Mesendoderm (in vitro differentiated cells): ENCODE data around the gene ECSIT.

Source experiments
- DNase-seq: peaks from one replicate; pipeline ENCODE4 v3.0.0; 2013
- H2AK5ac ChIP-seq: 2 replicates; pipeline ENCODE4 v1.6.1; 2013; ENCODE audit warnings: low read length, inconsistent platforms
- H2BK120ac ChIP-seq: 2 replicates; pipeline ENCODE4 v1.6.1; 2013; ENCODE audit warnings: low read depth, mild to moderate bottlenecking, low read length, moderate library complexity, mixed read lengths
- H2BK15ac ChIP-seq: replicated peaks from 2 replicates; pipeline ENCODE4 v1.6.1; 2013; ENCODE audit warnings: low read depth, mild to moderate bottlenecking, moderate library complexity
- H2BK5ac ChIP-seq: 2 replicates; pipeline ENCODE4 v1.6.1; 2013; ENCODE audit warnings: low read length, inconsistent platforms
- H3K18ac ChIP-seq: 2 replicates; pipeline ENCODE4 v1.6.1; 2013; ENCODE audit warnings: mild to moderate bottlenecking, low read length, mixed read lengths
- H3K23ac ChIP-seq: one replicate; pipeline ENCODE4 v1.6.1; 2013; ENCODE audit warnings: low read length
- H3K27ac ChIP-seq: 2 replicates; pipeline ENCODE4 v1.5.1; 2013; ENCODE audit warnings: low read depth, mild to moderate bottlenecking, inconsistent platforms, low read length, moderate library complexity
- H3K27me3 ChIP-seq: 2 replicates; pipeline ENCODE4 v1.6.1; 2013; ENCODE audit warnings: low read length, control low read depth, mild to moderate bottlenecking, inconsistent platforms; ENCODE audit not compliant: insufficient read depth, poor library complexity
- H3K36me3 ChIP-seq: 2 replicates; pipeline ENCODE4 v1.6.1; 2013; ENCODE audit warnings: low read length, inconsistent platforms; ENCODE audit not compliant: control insufficient read depth, insufficient read depth
- H3K4ac ChIP-seq: one replicate; pipeline ENCODE4 v1.6.1; 2013; ENCODE audit warnings: low read depth, mild to moderate bottlenecking, low read length, moderate library complexity
- H3K4me1 ChIP-seq: 2 replicates; pipeline ENCODE4 v1.6.1; 2013; ENCODE audit warnings: low read depth, low read length, inconsistent platforms; ENCODE audit not compliant: control insufficient read depth
- H3K4me2 ChIP-seq: 2 replicates; pipeline ENCODE4 v1.6.1; 2013; ENCODE audit warnings: low read length
- H3K4me3 ChIP-seq: 2 replicates; pipeline ENCODE4 v1.5.1; 2013; ENCODE audit warnings: mild to moderate bottlenecking, low read length
- H3K56ac ChIP-seq: one replicate; pipeline ENCODE4 v1.6.1; 2013; ENCODE audit warnings: low read length
- H3K79me1 ChIP-seq: 2 replicates; pipeline ENCODE4 v1.6.1; 2013; ENCODE audit warnings: low read length, inconsistent platforms
- H3K79me2 ChIP-seq: 2 replicates; pipeline ENCODE4 v1.6.1; 2013; ENCODE audit warnings: mild to moderate bottlenecking, low read length; ENCODE audit not compliant: control insufficient read depth, insufficient read depth
- H3K9ac ChIP-seq: 2 replicates; pipeline ENCODE4 v1.6.1; 2013; ENCODE audit warnings: low read length, inconsistent platforms
- H4K5ac ChIP-seq: one replicate; pipeline ENCODE4 v1.6.1; 2013; ENCODE audit warnings: low read length
- H4K8ac ChIP-seq: one replicate; pipeline ENCODE4 v1.6.1; 2013; ENCODE audit warnings: low read depth, mild to moderate bottlenecking, control low read depth, low read length, moderate library complexity
- WGBS: extraction: QIAGEN DNeasy Blood & Tissue Kit; methylation state at CpG from one replicate; pipeline ENCODE4 v1.1.7; 2013; ENCODE audit warnings: low lambda C conversion rate, missing lambda C conversion rate; ENCODE audit not compliant: insufficient coverage; ENCODE audit errors: extremely low coverage; 5-methylcytosine and 5-hydroxymethylcytosine counted together

ECSIT gene

DNA sequence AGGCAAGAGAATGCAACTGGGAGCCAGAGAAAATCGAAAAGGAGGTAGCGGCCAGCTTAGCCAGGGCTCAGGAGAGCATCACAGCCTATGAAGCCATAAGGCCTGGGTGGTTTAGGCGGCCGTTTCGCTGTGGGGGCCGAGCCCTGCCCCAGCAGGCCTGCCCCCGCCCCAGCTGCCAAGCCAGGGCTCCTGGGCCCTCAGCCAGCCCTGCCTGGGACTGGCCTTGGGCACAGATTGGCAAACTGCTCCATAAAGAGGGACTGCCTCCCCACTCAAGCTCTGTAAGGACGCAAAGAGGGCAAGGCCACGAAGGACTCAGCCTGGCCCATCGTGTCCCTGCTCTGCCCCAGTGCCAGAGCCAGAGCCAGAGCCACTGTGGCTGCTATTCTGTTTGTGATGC, 33.5 kb downstream of the ECSIT start:
- H3K23ac ChIP-seq: no peak overlapping the region
- no peak overlapping the region for H2BK120ac ChIP-seq
- H2BK5ac ChIP-seq: no peak overlapping the region
- H3K56ac ChIP-seq: no peak overlapping the region
- no peak overlapping the region for H3K4me3 ChIP-seq
- no peaks in the 10 kb centered on the region for H3K79me2 ChIP-seq
- H3K79me1 ChIP-seq: no peaks in the 10 kb centered on the region
- no peak overlapping the region for H3K4me2 ChIP-seq
- H3K4me1 ChIP-seq: no peaks in the 10 kb centered on the region
- no peak overlapping the region for H2BK15ac ChIP-seq
- no peak overlapping the region for H3K9ac ChIP-seq
- no peak for DNase-seq
- no peak overlapping the region for H4K5ac ChIP-seq
- H2AK5ac ChIP-seq: no peak overlapping the region
- H4K8ac ChIP-seq: no peak overlapping the region
- peaks cover 2% of the 10 kb centered on the region for H3K36me3 ChIP-seq
- no peak overlapping the region for H3K4ac ChIP-seq
- no peaks in the 10 kb centered on the region for H3K27me3 ChIP-seq
- no CpG with 5 or more reads among the region's 10 CpGs for WGBS
- H3K18ac ChIP-seq: no peak overlapping the region
- H3K27ac ChIP-seq: no peak overlapping the region

- Histone ChIP-seq H3K27me3 (no peaks in the 10 kb centered on the region), H4K8ac (no peak overlapping the region), H3K4me3 (no peak overlapping the region), H3K79me1 (no peaks in the 10 kb centered on the region), H3K4me2 (no peak overlapping the region), H3K9ac (no peak overlapping the region), H3K18ac (no peak overlapping the region), H3K4ac (no peak overlapping the region), H4K5ac (no peak overlapping the region), H3K27ac (no peak overlapping the region), H2BK15ac (no peak overlapping the region), H2BK120ac (no peak overlapping the region), H2AK5ac (no peak overlapping the region), H3K56ac (no peak overlapping the region), H3K4me1 (no peaks in the 10 kb centered on the region), H3K36me3 (peaks cover 2% of the 10 kb centered on the region), H3K79me2 (no peaks in the 10 kb centered on the region), H3K23ac (no peak overlapping the region), H2BK5ac (no peak overlapping the region)
- WGBS: no CpG with 5 or more reads among the region's 27 CpGs
- no peak for DNase-seq
Measured at GRCh38 chr19:11494634-11495285, 34.2 kb downstream of the ECSIT start.

GRCh38 chr19:11489378-11489777, 39.6 kb downstream of the ECSIT start:
- no peak overlapping the region for H3K27ac ChIP-seq
- no peak overlapping the region for H2AK5ac ChIP-seq
- H3K23ac ChIP-seq: no peak overlapping the region
- no peak overlapping the region for H2BK15ac ChIP-seq
- no peaks in the 10 kb centered on the region for H3K27me3 ChIP-seq
- no peak overlapping the region for H3K9ac ChIP-seq
- H3K79me2 ChIP-seq: no peaks in the 10 kb centered on the region
- no peak overlapping the region for H4K5ac ChIP-seq
- no peaks in the 10 kb centered on the region for H3K4me1 ChIP-seq
- H3K4me2 ChIP-seq: no peak overlapping the region
- H3K4me3 ChIP-seq: no peak overlapping the region
- no peak for DNase-seq
- H2BK120ac ChIP-seq: no peak overlapping the region
- no peak overlapping the region for H3K18ac ChIP-seq
- no peak overlapping the region for H3K4ac ChIP-seq
- H3K36me3 ChIP-seq: no peaks in the 10 kb centered on the region
- H4K8ac ChIP-seq: no peak overlapping the region
- WGBS: no CpG with 5 or more reads among the region's 7 CpGs
- no peak overlapping the region for H3K56ac ChIP-seq
- H3K79me1 ChIP-seq: no peaks in the 10 kb centered on the region
- no peak overlapping the region for H2BK5ac ChIP-seq

- Histone ChIP-seq H2BK15ac (no peak overlapping the region), H3K18ac (no peak overlapping the region), H3K56ac (no peak overlapping the region), H2BK5ac (no peak overlapping the region), H3K9ac (no peak overlapping the region), H4K8ac (no peak overlapping the region), H2BK120ac (no peak overlapping the region), H3K4me1 (no peaks in the 10 kb centered on the region), H3K79me2 (no peaks in the 10 kb centered on the region), H2AK5ac (no peak overlapping the region), H3K23ac (no peak overlapping the region), H4K5ac (no peak overlapping the region), H3K36me3 (no peaks in the 10 kb centered on the region), H3K79me1 (no peaks in the 10 kb centered on the region), H3K27ac (no peak overlapping the region), H3K4me2 (no peak overlapping the region), H3K27me3 (no peaks in the 10 kb centered on the region), H3K4me3 (no peak overlapping the region), H3K4ac (no peak overlapping the region)
- DNase-seq: no peak
- no CpG with 5 or more reads among the region's 45 CpGs for WGBS
Measured at GRCh38 chr19:11486661-11487503, 42.1 kb downstream of the ECSIT start.

- no peak for DNase-seq
- no peaks in the 10 kb centered on the region for H3K4me1 ChIP-seq
- no peak overlapping the region for H3K18ac ChIP-seq
- no peaks in the 10 kb centered on the region for H3K79me2 ChIP-seq
- no peaks in the 10 kb centered on the region for H3K36me3 ChIP-seq
- no peak overlapping the region for H3K27ac ChIP-seq
- no peak overlapping the region for H3K4me3 ChIP-seq
- WGBS: no CpG with 5 or more reads among the region's 13 CpGs
- no peak overlapping the region for H2AK5ac ChIP-seq
- H2BK15ac ChIP-seq: no peak overlapping the region
- H2BK5ac ChIP-seq: no peak overlapping the region
- no peak overlapping the region for H2BK120ac ChIP-seq
- H3K4ac ChIP-seq: no peak overlapping the region
- H3K79me1 ChIP-seq: no peaks in the 10 kb centered on the region
- H4K8ac ChIP-seq: no peak overlapping the region
- H4K5ac ChIP-seq: no peak overlapping the region
- no peak overlapping the region for H3K56ac ChIP-seq
- H3K9ac ChIP-seq: no peak overlapping the region
- H3K23ac ChIP-seq: no peak overlapping the region
- H3K27me3 ChIP-seq: peaks cover 11% of the 10 kb centered on the region
- no peak overlapping the region for H3K4me2 ChIP-seq
Measured at GRCh38 chr19:11485245-11485837, 43.6 kb downstream of the ECSIT start.
